Progenitor cell of endocrine pancreas (in vitro differentiated cells): Measurements from ENCODE around the gene FAXDC2. TPM values are rescaled to one million over a fixed set of nuclear protein-coding genes. Genes with fewer than 3 reads are reported as not detected.

Source experiments
- DNase-seq: peaks from one replicate; pipeline ENCODE4 v3.0.0; 2021; ENCODE audit warnings: low spot score; ENCODE audit not compliant: unreplicated experiment
- H3K27ac Mint-ChIP-seq: 2 replicates; pipeline ENCODE4 v1.8.0; 2021; ENCODE audit warnings: mild to moderate bottlenecking, moderate library complexity, mixed read lengths
- H3K27me3 Mint-ChIP-seq: 2 replicates; pipeline ENCODE4 v1.8.0; 2021; ENCODE audit warnings: mixed read lengths
- H3K36me3 Mint-ChIP-seq: 2 replicates; pipeline ENCODE4 v1.8.0; 2022; ENCODE audit warnings: mixed read lengths; ENCODE audit not compliant: insufficient read depth
- H3K4me1 Mint-ChIP-seq: 2 replicates; pipeline ENCODE4 v1.8.0; 2021; ENCODE audit warnings: low read depth, mixed read lengths
- H3K4me3 Mint-ChIP-seq: 2 replicates; pipeline ENCODE4 v1.8.0; 2021; ENCODE audit warnings: low read depth, mild to moderate bottlenecking, moderate library complexity, mixed read lengths
- H3K9me3 Mint-ChIP-seq: 2 replicates; pipeline ENCODE4 v1.8.0; 2021; ENCODE audit warnings: low read depth, mixed read lengths
- CTCF ChIP-seq: fragments of 200-600 bp; sonication (generic); IDR thresholded peaks from one replicate; pipeline ENCODE4 v1.5.0; 2021; ENCODE audit warnings: antibody characterized with exemption, mild to moderate bottlenecking; ENCODE audit not compliant: unreplicated experiment
- long read RNA-seq: library from polyadenylated mRNA; unstranded; transcript quantifications from one replicate; pipeline ENCODE4 v2.0.0, GENCODE V29; 2020
- total RNA-seq: library from RNA; stranded (reverse); gene quantifications from 2 replicates; pipeline ENCODE4 v1.2.1, GENCODE V29; 2021

FAXDC2 gene
- 14.8 and 15.8 TPM in 2 replicates for total RNA-seq
- long read RNA-seq, transcript FAXDC2-201 (9 exons, 3,251 nt) = major isoform, 23 of 43 reads
- long read RNA-seq, partial matches to known transcripts = 8 of 43 reads
- long read RNA-seq, other reads (novel, unspliced or antisense) = 11 of 43 reads

GRCh38 chr5:154850255-154851062, at the start of gene FAXDC2:
Gene FAXDC2 (minus strand): TSS chr5:154850603. CDS start chr5:154838178, 12,425 bp downstream.
- peak; percentile 26 for DNase-seq
- no peaks in the 10 kb centered on the region for H3K27me3 Mint-ChIP-seq
- TF ChIP-seq CTCF = no peak
- no peaks in the 10 kb centered on the region for H3K36me3 Mint-ChIP-seq
- H3K9me3 Mint-ChIP-seq = no peaks in the 10 kb centered on the region
- peaks cover 18% of the 10 kb centered on the region for H3K4me1 Mint-ChIP-seq
- peak within 1 kb of the TSS; percentile 93 for H3K27ac Mint-ChIP-seq
- H3K4me3 Mint-ChIP-seq = peak within 1 kb of the TSS; percentile 77

GRCh38 chr5:154900066-154900465, 49.7 kb upstream of the FAXDC2 start:
- DNase-seq = no peak
- no peak overlapping the region for H3K27ac Mint-ChIP-seq
- no peaks in the 10 kb centered on the region for H3K4me1 Mint-ChIP-seq
- H3K9me3 Mint-ChIP-seq = no peaks in the 10 kb centered on the region
- TF ChIP-seq CTCF = no peak
- H3K27me3 Mint-ChIP-seq = no peaks in the 10 kb centered on the region
- no peak overlapping the region for H3K4me3 Mint-ChIP-seq
- H3K36me3 Mint-ChIP-seq = peaks cover 35% of the 10 kb centered on the region

GRCh38 chr5:154899151-154899816, 48.9 kb upstream of the FAXDC2 start:
- H3K4me1 Mint-ChIP-seq = no peaks in the 10 kb centered on the region
- peaks cover 34% of the 10 kb centered on the region for H3K36me3 Mint-ChIP-seq
- H3K27ac Mint-ChIP-seq = no peak overlapping the region
- H3K27me3 Mint-ChIP-seq = no peaks in the 10 kb centered on the region
- no peak overlapping the region for H3K4me3 Mint-ChIP-seq
- H3K9me3 Mint-ChIP-seq = no peaks in the 10 kb centered on the region
- no peak for TF ChIP-seq CTCF
- DNase-seq = no peak

GRCh38 chr5:154898210-154898609, 47.8 kb upstream of the FAXDC2 start:
- Mint-ChIP-seq H3K36me3 (peaks cover 35% of the 10 kb centered on the region), H3K4me3 (no peak overlapping the region), H3K9me3 (no peaks in the 10 kb centered on the region), H3K27ac (no peak overlapping the region), H3K4me1 (no peaks in the 10 kb centered on the region), H3K27me3 (no peaks in the 10 kb centered on the region)
- no peak for DNase-seq
- no peak for TF ChIP-seq CTCF

GRCh38 chr5:154896562-154897165, 46.3 kb upstream of the FAXDC2 start:
- TF ChIP-seq CTCF = no peak
- H3K36me3 Mint-ChIP-seq = peaks cover 27% of the 10 kb centered on the region
- H3K9me3 Mint-ChIP-seq = no peaks in the 10 kb centered on the region
- no peak overlapping the region for H3K27ac Mint-ChIP-seq
- no peaks in the 10 kb centered on the region for H3K27me3 Mint-ChIP-seq
- no peak overlapping the region for H3K4me3 Mint-ChIP-seq
- no peak for DNase-seq
- no peaks in the 10 kb centered on the region for H3K4me1 Mint-ChIP-seq
